ENCODE results near the gene ADGRL3.

ADGRL3 gene

DNA sequence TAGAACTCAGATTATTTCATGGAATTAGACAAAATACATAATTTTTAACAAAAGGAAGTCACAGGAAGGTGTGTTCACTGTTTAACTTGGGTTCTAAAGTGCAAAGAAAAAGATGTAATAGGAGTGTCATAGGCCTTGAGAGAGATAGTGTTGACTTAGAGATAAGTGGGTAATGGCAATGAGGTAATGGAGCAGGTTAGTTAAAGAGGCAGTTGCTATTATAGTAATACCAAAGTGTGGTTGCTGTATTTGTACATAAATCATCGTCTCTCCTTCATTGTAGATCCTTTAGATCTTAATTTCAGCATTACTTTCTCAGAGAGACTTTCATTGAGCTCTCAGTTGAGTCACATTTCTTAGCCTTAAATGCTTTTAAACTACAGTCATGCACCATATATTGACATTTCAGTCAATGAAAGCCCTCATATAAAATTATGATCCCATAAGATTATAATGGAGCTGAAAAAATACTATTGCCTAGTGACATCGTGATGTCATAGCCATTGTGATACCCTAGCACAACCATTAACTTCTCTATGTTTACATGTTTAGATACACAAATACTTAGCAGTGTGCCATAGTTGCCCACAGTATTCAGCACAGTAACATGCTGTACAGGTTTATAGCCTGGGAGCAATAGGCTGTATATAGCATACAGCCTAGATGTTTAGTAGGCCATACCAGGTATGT is 245.4 kb downstream of the ADGRL3 start:
- TF ChIP-seq ZNF8 (CRISPR knock-in tag; IDR thresholded peaks at IDR 0.05) (no peak), GLIS3 (CRISPR knock-in tag; IDR thresholded peaks at IDR 0.05) (no peak), ZNF565 (CRISPR knock-in tag; conservative IDR thresholded peaks at IDR 0.05; ENCODE audit: low read depth) (no peak), TCF4 (CRISPR knock-in tag; IDR thresholded peaks at IDR 0.05; ENCODE audit: borderline replicate concordance) (no peak), SNAI2 (CRISPR knock-in tag; IDR thresholded peaks at IDR 0.05) (no peak)
- TF ChIP-seq, protein P1, sequence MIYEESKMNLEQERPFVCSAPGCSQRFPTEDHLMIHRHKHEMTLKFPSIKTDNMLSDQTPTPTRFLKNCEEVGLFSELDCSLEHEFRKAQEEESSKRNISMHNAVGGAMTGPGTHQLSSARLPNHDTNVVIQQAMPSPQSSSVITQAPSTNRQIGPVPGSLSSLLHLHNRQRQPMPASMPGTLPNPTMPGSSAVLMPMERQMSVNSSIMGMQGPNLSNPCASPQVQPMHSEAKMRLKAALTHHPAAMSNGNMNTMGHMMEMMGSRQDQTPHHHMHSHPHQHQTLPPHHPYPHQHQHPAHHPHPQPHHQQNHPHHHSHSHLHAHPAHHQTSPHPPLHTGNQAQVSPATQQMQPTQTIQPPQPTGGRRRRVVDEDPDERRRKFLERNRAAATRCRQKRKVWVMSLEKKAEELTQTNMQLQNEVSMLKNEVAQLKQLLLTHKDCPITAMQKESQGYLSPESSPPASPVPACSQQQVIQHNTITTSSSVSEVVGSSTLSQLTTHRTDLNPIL (CRISPR knock-in tag; IDR thresholded peaks at IDR 0.05; ENCODE audit: low read depth), result no peak
- ATAC-seq, result no peak

DNA sequence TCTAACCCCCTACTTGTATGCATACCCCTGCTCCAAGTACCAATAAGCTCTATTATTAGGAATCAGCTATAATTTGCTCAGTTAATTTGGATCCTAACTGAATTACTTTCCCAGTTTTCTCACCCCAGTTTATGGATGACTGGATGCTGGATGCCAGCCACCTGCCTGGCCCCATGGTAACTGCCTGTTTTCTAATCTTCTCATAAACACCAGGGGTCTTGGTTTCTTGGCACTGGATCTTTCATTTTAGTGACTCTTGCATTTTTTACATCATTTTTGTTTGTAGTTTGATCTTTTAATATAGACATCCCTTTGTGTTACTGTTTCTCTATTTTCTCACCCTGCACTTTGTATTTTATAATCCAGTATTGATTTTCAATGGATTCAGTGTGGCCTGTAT is 246.8 kb downstream of the ADGRL3 start:
- TF ChIP-seq ZNF8 (CRISPR knock-in tag; IDR thresholded peaks at IDR 0.05), result no peak
- TF ChIP-seq, protein P2, sequence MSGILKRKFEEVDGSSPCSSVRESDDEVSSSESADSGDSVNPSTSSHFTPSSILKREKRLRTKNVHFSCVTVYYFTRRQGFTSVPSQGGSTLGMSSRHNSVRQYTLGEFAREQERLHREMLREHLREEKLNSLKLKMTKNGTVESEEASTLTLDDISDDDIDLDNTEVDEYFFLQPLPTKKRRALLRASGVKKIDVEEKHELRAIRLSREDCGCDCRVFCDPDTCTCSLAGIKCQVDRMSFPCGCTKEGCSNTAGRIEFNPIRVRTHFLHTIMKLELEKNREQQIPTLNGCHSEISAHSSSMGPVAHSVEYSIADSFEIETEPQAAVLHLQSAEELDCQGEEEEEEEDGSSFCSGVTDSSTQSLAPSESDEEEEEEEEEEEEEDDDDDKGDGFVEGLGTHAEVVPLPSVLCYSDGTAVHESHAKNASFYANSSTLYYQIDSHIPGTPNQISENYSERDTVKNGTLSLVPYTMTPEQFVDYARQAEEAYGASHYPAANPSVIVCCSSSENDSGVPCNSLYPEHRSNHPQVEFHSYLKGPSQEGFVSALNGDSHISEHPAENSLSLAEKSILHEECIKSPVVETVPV (CRISPR knock-in tag; IDR thresholded peaks at IDR 0.05), result no peak
- TF ChIP-seq, protein P3, sequence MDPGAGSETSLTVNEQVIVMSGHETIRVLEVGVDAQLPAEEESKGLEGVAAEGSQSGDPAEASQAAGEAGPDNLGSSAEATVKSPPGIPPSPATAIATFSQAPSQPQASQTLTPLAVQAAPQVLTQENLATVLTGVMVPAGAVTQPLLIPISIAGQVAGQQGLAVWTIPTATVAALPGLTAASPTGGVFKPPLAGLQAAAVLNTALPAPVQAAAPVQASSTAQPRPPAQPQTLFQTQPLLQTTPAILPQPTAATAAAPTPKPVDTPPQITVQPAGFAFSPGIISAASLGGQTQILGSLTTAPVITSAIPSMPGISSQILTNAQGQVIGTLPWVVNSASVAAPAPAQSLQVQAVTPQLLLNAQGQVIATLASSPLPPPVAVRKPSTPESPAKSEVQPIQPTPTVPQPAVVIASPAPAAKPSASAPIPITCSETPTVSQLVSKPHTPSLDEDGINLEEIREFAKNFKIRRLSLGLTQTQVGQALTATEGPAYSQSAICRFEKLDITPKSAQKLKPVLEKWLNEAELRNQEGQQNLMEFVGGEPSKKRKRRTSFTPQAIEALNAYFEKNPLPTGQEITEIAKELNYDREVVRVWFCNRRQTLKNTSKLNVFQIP (CRISPR knock-in tag; IDR thresholded peaks at IDR 0.05; ENCODE audit: borderline replicate concordance, low read depth), result no peak
- TF ChIP-seq ZNF70 (CRISPR knock-in tag; IDR thresholded peaks at IDR 0.05), result no peak
- no peak for TF ChIP-seq OSR1 (CRISPR knock-in tag; IDR thresholded peaks at IDR 0.05)
- TF ChIP-seq, protein P4, sequence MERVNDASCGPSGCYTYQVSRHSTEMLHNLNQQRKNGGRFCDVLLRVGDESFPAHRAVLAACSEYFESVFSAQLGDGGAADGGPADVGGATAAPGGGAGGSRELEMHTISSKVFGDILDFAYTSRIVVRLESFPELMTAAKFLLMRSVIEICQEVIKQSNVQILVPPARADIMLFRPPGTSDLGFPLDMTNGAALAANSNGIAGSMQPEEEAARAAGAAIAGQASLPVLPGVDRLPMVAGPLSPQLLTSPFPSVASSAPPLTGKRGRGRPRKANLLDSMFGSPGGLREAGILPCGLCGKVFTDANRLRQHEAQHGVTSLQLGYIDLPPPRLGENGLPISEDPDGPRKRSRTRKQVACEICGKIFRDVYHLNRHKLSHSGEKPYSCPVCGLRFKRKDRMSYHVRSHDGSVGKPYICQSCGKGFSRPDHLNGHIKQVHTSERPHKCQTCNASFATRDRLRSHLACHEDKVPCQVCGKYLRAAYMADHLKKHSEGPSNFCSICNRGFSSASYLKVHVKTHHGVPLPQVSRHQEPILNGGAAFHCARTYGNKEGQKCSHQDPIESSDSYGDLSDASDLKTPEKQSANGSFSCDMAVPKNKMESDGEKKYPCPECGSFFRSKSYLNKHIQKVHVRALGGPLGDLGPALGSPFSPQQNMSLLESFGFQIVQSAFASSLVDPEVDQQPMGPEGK (CRISPR knock-in tag; IDR thresholded peaks at IDR 0.05; ENCODE audit: borderline replicate concordance), result no peak
- no peak for TF ChIP-seq TOX (CRISPR knock-in tag; IDR thresholded peaks at IDR 0.05; ENCODE audit: borderline replicate concordance)
- TF ChIP-seq CSDC2 (CRISPR knock-in tag; IDR thresholded peaks at IDR 0.05), result no peak
- no peak for TF ChIP-seq ZFP3 (CRISPR knock-in tag; IDR thresholded peaks at IDR 0.05)
- no peak for TF ChIP-seq BACH2 (CRISPR knock-in tag; IDR thresholded peaks at IDR 0.05; ENCODE audit: borderline replicate concordance)
- no peak for ATAC-seq

DNA sequence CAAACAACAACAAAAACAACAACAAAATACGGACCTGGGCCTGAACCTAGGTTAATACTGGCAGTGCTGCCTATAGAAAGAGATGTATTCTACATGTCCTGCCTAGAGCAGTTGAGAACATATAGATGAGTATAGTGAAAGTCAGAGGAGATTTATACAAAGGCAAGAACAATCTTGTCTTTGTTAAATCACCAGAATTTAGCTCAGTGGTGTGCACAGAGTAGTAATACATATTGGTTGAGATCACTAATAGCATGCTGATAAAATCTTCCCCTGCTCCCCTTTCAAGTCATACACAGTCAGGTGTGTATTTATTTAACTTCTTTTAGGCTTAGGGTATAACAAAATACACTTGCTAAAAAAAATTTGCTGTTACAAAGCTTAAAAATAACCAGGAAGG is 247.8 kb downstream of the ADGRL3 start:
- ATAC-seq, result no peak
- no peak for TF ChIP-seq ISL1 (CRISPR knock-in tag; IDR thresholded peaks at IDR 0.05)

DNA sequence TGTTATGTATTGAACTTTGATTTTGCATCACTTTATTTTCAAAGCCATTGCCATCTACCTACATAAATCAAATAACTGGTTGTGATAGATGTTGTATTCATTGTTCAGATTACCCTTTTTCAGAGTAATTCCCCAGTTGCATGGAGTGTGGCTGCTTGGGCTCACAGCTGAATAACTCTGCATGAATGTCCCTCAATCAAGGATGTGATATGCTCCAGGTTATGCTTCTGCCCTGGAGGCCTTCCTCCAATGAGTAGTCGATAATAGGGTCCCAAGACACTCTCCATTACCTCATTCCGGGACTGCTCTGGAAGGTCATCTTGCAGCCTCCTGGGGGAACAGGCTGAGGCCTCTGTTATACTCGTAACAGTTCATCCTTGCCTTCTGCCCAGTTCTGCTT is 251.8 kb downstream of the ADGRL3 start:
- no peak for ATAC-seq
- TF ChIP-seq ESRRG (CRISPR knock-in tag; IDR thresholded peaks at IDR 0.05) (no peak), OSR1 (CRISPR knock-in tag; IDR thresholded peaks at IDR 0.05) (no peak), ZNF565 (CRISPR knock-in tag; conservative IDR thresholded peaks at IDR 0.05; ENCODE audit: low read depth) (no peak), PPARA (CRISPR knock-in tag; IDR thresholded peaks at IDR 0.05; ENCODE audit: borderline replicate concordance) (no peak), ISL1 (CRISPR knock-in tag; IDR thresholded peaks at IDR 0.05) (no peak)

DNA sequence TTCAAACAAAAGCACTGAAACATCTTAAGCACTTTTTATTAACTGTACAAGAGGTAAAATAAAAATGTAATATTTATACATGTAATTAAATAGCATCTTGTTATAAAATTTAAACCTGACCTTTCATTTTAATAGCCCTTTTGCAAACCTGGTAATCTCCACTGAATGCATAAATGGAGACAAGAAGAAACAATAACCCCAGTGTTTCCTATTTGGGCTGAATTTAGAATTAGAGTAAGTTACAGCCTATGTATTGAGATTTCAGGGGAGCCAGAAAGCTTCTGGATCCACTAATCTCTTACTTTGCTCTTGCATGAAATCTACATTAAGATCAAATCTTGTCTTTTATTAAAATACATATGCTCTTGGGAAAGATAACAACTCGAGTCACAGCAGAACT is 261.8 kb downstream of the ADGRL3 start:
- ATAC-seq, result no peak
- TF ChIP-seq ZNF8 (CRISPR knock-in tag; IDR thresholded peaks at IDR 0.05), result no peak
- TF ChIP-seq, protein P3 (CRISPR knock-in tag; IDR thresholded peaks at IDR 0.05; ENCODE audit: borderline replicate concordance, low read depth), result no peak
- TF ChIP-seq ESRRG (CRISPR knock-in tag; IDR thresholded peaks at IDR 0.05), result no peak
- TF ChIP-seq, protein P2 (CRISPR knock-in tag; IDR thresholded peaks at IDR 0.05), result no peak
- no peak for TF ChIP-seq ARNTL (CRISPR knock-in tag; IDR thresholded peaks at IDR 0.05; ENCODE audit: borderline replicate concordance, low read depth)
- TF ChIP-seq TCF4 (CRISPR knock-in tag; IDR thresholded peaks at IDR 0.05; ENCODE audit: borderline replicate concordance), result no peak
- no peak for TF ChIP-seq BACH2 (CRISPR knock-in tag; IDR thresholded peaks at IDR 0.05; ENCODE audit: borderline replicate concordance)
- TF ChIP-seq, protein P1 (CRISPR knock-in tag; IDR thresholded peaks at IDR 0.05; ENCODE audit: low read depth), result no peak
- no peak for TF ChIP-seq ZFP3 (CRISPR knock-in tag; IDR thresholded peaks at IDR 0.05)
- TF ChIP-seq PPARA (CRISPR knock-in tag; IDR thresholded peaks at IDR 0.05; ENCODE audit: borderline replicate concordance), result no peak
- TF ChIP-seq ZNF565 (CRISPR knock-in tag; conservative IDR thresholded peaks at IDR 0.05; ENCODE audit: low read depth), result no peak
- no peak for TF ChIP-seq ZC3H10 (CRISPR knock-in tag; IDR thresholded peaks at IDR 0.05)
- TF ChIP-seq TOX (CRISPR knock-in tag; IDR thresholded peaks at IDR 0.05; ENCODE audit: borderline replicate concordance), result no peak
